ENCODE measurements around the gene MRPL37. TPM values are rescaled to one million over a fixed set of nuclear protein-coding genes. Genes with fewer than 3 reads are reported as not detected.
"Not testable (repeated sequence)": the region's sequence is repeated elsewhere in the genome, so short reads cannot be mapped to it uniquely, and the experiment has no call there.

The MRPL37 gene
- total and polyA plus RNA-seq, 2 experiments from 2014 or later = 93.7 to 97.9 TPM

DNA sequence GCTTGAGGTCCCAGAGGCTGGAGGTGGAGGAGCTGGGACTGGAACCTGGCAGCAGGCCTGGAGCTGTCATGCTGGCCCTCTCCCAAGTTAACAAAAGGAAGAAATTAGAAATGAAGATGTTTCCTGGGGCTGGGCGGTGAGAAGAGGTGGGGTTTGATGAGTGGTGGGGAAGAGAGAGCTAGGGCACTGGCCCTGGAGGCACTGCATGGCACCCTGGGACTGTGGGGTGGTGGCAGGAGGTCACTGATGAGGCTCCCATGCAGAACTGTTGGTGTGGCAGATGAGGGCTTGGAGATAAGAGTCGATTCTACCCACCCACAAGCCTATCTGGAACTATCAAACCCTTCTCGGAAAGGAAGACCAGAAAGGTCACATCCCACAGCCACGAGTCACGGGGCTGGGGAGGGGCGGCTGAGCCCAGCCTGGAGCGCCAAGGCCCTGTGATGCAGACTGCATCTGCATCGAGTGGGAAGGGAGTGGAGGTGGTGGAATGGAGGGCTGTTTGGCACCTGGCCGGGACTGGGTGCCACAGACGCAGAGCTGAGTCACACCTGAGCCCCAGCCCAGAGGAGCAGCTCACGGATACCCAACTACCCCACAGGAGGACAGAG, 29.4 kb downstream of the MRPL37 start:
- H3K4me1 ChIP-seq (ENCODE audit: low read depth) = no peaks in the 10 kb centered on the region
- no peak overlapping the region for H3K27ac ChIP-seq
- H3K9me3 ChIP-seq (ENCODE audit: low read depth) = no peaks in the 10 kb centered on the region
- DNase-seq (ENCODE audit: low read depth in 1 of 2, low spot score in 1 of 2) = peak in 1 of 2 donors; percentile 60
- TF ChIP-seq, protein P1, sequence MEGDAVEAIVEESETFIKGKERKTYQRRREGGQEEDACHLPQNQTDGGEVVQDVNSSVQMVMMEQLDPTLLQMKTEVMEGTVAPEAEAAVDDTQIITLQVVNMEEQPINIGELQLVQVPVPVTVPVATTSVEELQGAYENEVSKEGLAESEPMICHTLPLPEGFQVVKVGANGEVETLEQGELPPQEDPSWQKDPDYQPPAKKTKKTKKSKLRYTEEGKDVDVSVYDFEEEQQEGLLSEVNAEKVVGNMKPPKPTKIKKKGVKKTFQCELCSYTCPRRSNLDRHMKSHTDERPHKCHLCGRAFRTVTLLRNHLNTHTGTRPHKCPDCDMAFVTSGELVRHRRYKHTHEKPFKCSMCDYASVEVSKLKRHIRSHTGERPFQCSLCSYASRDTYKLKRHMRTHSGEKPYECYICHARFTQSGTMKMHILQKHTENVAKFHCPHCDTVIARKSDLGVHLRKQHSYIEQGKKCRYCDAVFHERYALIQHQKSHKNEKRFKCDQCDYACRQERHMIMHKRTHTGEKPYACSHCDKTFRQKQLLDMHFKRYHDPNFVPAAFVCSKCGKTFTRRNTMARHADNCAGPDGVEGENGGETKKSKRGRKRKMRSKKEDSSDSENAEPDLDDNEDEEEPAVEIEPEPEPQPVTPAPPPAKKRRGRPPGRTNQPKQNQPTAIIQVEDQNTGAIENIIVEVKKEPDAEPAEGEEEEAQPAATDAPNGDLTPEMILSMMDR (IDR thresholded peaks at IDR 0.05; ENCODE audit: low read depth, low read length) = no peak
- H3K36me3 ChIP-seq = peaks cover 14% of the 10 kb centered on the region
- H3K4me3 ChIP-seq = no peak overlapping the region
- H3K27me3 ChIP-seq = no peaks in the 10 kb centered on the region

DNA sequence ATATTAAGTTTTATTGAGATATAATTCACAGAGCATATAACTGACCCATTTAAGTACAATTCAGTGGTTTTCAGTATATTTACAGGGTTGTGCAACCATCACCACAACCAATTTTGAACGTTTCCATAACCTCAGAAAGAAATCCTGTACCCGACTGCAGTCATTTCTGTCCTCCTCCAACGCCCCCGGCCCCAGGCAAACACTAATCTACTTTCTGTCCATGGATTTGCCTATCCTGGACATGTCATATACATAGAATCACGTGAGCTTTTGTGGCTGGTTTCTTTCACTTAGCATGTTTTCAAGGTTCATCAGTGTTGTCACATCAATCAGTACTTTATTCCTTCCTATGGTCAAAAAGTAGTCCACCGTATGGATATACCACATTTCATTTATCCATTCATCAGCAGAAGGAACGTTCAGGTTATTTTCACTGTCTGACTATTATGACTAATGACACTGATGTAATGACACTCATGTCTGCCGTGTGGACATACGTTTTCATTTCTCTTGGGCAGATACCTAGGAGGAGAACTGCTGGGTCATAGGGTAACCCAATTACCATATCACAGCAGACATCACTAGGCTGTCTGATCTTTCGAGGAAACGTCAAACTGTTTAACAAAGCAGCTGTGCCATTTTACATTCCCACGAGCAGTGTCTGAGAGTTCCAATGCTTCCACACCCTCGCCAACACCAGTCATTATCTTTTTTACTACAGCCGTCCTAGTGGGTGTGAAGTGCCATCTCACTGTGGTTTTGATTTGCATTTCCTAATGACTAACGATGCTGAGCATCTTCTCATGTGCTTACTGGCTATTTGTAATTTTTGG, 30.8 kb downstream of the MRPL37 start:
- TF ChIP-seq, protein P1 (IDR thresholded peaks at IDR 0.05; ENCODE audit: low read depth, low read length) = no peak
- Histone ChIP-seq H3K27me3 (no peaks in the 10 kb centered on the region), H3K4me1 (ENCODE audit: low read depth) (no peaks in the 10 kb centered on the region), H3K36me3 (peaks cover 9% of the 10 kb centered on the region), H3K27ac (no peak overlapping the region), H3K4me3 (no peak overlapping the region), H3K9me3 (ENCODE audit: low read depth) (no peaks in the 10 kb centered on the region)
- DNase-seq (ENCODE audit: low read depth in 1 of 2, low spot score in 1 of 2) = no peak

DNA sequence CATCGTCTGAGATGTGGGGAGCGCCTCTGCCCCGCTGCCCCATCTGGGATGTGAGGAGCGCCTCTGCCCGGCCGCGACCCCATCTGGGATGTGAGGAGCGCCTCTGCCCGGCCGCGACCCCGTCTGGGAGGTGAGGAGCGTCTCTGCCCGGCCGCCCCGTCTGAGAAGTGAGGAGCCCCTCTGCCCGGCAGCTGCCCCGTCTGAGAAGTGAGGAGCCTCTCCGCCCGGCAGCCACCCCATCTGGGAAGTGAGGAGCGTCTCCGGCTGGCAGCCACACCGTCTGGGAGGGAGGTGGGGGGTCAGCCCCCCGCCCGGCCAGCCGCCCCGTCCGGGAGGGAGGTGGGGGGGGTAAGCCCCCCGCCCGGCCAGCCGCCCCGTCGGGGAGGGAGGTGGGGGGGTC, 33.2 kb downstream of the MRPL37 start:
- H3K9me3 ChIP-seq (ENCODE audit: low read depth); H3K27ac ChIP-seq; H3K27me3 ChIP-seq; DNase-seq (ENCODE audit: low read depth in 1 of 2, low spot score in 1 of 2); H3K4me1 ChIP-seq (ENCODE audit: low read depth); H3K4me3 ChIP-seq: not testable (repeated sequence)
- H3K36me3 ChIP-seq = peaks cover 16% of the 10 kb centered on the region

DNA sequence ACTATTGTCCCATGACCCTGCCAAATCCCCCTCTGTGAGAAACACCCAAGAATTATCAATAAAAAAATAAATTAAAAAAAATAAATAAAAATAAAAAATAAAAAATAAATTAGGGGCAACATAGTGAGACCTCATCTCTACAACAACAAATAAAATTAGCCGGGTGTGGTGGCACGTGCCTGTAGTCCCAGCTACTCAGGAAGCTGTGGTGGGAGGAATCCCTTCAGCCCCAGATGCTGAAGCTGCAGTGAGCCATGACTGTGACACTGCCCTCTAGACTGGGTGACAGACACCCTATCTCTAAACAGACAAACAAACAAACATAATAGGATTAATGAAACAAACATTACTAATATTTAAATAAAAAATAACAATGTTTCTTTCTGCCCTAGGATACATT, 34.3 kb downstream of the MRPL37 start:
- no peak for DNase-seq (ENCODE audit: low read depth in 1 of 2, low spot score in 1 of 2)
- no peaks in the 10 kb centered on the region for H3K27me3 ChIP-seq

DNA sequence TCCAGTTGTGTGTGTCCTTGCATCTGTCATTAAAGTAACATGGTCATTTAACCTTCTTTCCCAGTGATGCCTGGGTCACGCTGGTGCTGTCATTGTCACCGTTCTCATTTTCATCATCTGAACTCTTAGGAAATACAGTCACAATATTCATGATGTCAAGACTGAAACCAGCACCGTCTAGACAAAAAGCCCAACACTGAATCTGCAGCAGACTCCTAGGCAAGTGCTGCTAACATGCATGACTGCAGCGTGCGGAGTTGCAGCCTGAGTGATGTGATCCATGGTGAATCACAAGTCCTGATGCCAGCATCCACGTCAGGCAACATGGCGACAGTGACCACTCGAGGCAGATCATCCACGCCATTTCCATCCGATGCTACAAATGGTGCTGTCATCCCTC, 37.6 kb downstream of the MRPL37 start:
- DNase-seq (ENCODE audit: low read depth in 1 of 2, low spot score in 1 of 2) = no peak
- no peaks in the 10 kb centered on the region for H3K4me1 ChIP-seq (ENCODE audit: low read depth)
- H3K36me3 ChIP-seq = peaks cover 30% of the 10 kb centered on the region
- H3K27ac ChIP-seq = no peak overlapping the region
- no peaks in the 10 kb centered on the region for H3K27me3 ChIP-seq
- TF ChIP-seq, protein P1 (IDR thresholded peaks at IDR 0.05; ENCODE audit: low read depth, low read length) = no peak
- H3K4me3 ChIP-seq = no peak overlapping the region
- no peaks in the 10 kb centered on the region for H3K9me3 ChIP-seq (ENCODE audit: low read depth)

More for the DNA sequence above, 34.3 kb downstream of the MRPL37 start:
- Histone ChIP-seq H3K4me1 (ENCODE audit: low read depth) (no peaks in the 10 kb centered on the region), H3K36me3 (peaks cover 23% of the 10 kb centered on the region), H3K4me3 (no peak overlapping the region), H3K9me3 (ENCODE audit: low read depth) (no peaks in the 10 kb centered on the region), H3K27ac (no peak overlapping the region)
- TF ChIP-seq, protein P1 (IDR thresholded peaks at IDR 0.05; ENCODE audit: low read depth, low read length) = no peak
